HG03196 (cell line): ENCODE measurements around the gene DOK7.
"Not testable (repeated sequence)": the region's sequence is repeated elsewhere in the genome, so short reads cannot be mapped to it uniquely, and the experiment has no call there.

Experiments
- ATAC-seq: cut with Tn5 transposase; IDR thresholded peaks from one replicate; pipeline ENCODE4 v1.9.1; 2021; ENCODE audit not compliant: unreplicated experiment

DOK7 gene

GRCh38 chr4:3442460-3442958 lies 20.6 kb upstream of the DOK7 start:
- no peak for ATAC-seq

DNA sequence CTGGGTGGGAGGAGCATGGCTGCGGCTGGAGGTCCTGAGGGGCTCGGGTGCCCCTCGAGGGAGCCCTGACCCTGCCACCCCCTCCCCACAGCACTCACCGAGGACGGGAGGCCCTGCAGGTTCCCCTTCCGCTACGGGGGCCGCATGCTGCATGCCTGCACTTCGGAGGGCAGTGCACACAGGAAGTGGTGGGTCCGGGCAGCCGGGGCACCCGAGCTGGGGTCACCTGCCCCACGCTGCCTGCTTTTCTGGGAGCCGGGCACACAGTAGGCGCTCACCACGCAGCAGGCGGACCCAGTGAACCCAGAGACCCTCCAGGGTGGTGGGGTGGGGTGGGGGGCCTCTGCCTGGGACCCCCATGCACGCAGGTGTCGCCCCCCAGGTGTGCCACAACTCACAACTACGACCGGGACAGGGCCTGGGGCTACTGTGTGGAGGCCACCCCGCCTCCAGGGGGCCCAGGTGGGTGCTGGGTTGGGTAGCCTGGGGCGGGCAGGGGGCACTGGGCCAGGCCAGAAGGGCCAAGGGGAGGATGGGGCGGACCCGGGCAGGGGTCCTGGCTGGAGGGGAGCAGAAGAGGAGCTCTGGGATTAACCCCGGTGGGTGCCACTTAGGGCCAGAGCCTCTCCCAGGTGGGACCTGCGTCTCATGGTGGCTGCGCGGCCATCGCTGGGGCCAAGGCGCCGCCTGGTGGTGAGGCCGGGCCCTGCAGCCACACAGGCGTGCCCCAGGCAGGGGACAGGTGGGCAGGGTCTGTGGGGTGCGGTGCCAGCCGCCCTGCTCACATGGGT lies 20.0 kb upstream of the DOK7 start:
- ATAC-seq, result no peak

DNA sequence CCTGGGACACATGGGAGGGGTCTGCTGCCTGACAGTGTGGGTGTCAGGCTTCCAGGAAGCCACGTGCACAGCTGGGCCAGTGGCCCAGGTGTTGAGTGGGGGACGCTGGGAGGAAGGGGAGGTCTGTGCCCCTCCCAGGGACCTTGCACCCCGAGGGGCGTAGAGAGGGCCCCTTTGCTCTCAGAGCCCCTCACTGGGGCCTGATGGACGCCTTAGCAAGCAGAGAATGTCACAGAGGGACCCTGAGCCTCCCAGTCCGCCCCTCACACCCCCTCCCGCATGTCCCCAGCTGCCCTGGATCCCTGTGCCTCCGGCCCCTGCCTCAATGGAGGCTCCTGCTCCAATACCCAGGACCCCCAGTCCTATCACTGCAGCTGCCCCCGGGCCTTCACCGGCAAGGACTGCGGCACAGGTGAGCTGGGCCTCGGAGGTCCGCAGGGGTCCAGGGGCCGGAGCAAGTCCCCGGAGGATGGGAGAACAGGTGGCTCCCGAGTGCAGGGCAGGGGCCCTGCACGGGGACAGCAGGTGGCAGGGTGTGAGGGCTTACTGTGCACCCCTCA lies 19.3 kb upstream of the DOK7 start:
- no peak for ATAC-seq

DNA sequence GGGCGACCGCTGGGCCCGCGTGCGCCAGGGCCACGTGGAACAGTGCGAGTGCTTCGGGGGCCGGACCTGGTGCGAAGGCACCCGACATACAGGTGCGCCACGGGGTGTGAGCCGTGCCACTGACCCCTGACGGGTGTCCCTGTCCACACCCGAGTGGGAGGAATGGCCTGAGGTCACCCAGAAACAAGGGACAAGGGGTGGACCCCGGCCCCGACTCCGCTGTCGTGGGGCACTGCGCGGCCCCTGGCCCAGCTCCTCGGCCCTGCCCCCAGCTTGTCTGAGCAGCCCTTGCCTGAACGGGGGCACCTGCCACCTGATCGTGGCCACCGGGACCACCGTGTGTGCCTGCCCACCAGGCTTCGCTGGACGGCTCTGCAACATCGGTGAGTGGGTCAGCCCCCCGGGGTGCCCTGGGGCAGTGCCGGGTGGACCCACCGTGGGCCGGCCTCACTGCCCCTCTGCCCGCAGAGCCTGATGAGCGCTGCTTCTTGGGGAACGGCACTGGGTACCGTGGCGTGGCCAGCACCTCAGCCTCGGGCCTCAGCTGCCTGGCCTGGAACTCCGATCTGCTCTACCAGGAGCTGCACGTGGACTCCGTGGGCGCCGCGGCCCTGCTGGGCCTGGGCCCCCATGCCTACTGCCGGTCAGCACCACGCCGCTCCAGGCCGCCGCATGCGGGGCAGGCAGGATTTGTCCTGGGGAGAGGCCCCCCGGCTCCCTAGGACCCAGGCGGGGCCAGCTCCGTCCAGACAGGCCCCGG lies 18.6 kb upstream of the DOK7 start:
- ATAC-seq, result no peak

- ATAC-seq, result no peak
These were observed 17.8 kb upstream of the DOK7 start for GRCh38 chr4:3445111-3445820.

DNA sequence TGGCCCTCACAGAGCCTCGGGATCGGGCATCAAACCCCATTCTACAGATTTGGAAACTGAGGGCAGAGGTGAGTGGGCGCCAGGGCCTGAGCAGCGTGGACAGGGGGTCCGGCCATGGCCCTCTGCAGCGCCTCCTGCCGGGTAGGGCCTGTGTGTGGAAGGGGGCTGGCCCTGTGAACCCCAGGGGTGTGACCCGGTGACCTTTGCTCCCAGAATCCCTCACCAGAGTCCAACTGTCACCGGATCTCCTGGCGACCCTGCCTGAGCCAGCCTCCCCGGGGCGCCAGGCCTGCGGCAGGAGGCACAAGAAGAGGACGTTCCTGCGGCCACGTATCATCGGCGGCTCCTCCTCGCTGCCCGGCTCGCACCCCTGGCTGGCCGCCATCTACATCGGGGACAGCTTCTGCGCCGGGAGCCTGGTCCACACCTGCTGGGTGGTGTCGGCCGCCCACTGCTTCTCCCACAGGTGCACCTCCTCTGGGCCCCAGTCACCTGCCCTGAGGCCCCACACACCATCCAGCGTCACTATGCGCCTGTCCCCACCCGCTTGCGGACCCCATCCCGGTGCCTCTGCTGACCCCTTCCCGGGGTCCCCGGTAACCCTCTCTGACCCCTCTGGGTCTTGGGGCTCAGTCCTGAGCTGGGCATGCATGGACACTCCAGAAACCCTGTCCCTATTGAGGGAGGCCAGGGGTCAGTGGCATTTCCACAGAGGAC lies 17.1 kb upstream of the DOK7 start:
- no peak for ATAC-seq

DNA sequence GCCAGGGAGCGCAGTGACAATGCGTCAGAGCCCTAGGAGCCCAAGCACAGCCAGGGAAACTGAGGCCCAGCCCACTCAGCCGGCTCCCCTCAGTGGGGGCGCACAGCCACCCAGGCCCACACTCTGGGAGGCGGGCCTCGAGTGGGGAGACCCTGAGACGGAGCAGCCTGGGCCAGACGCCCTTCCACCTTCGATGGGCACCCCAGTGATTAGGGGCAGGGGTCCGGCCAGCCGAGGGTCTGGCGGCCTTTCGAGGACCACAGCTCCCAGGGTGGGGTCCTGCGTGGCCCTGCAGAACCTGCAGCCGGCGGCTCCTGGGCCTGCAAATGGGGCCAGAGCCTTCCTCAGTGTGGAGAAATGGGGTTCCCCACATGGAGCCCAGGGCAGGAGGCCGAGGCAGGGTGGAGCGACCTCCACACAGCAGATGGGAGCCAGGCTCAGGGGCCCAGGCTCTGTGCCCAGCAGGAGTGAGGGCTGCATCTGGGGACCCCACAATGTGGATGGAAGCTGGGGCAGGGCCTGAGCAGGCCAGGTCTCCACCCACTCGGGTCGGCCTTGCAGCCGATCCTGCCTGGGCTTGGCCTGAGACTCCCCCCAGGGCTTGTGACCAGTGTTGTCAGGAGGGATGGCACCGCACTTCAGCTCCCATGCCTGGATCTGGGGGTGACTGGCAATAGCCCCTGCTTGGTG lies 16.3 kb upstream of the DOK7 start:
- no peak for ATAC-seq

- ATAC-seq, result no peak
These were observed 15.4 kb upstream of the DOK7 start for GRCh38 chr4:3447431-3448395.

DNA sequence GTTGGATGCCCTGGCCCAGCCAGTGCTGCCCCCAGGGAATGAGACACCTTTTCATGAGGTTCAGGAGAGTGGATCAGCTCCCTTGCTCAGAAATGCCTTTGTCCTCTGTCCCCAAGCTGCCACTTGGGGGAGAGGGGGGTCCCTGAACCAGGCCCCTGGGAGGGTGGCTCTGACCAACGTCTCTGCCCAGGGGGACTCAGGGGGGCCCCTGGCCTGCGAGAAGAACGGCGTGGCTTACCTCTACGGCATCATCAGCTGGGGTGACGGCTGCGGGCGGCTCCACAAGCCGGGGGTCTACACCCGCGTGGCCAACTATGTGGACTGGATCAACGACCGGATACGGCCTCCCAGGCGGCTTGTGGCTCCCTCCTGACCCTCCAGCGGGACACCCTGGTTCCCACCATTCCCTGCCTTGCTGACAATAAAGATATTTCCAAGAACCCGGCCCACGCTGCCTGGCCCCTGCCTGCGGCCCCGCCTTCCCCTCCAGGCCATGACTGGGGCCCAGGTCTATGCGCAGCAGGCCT lies 14.0 kb upstream of the DOK7 start:
- ATAC-seq, result no peak

DNA sequence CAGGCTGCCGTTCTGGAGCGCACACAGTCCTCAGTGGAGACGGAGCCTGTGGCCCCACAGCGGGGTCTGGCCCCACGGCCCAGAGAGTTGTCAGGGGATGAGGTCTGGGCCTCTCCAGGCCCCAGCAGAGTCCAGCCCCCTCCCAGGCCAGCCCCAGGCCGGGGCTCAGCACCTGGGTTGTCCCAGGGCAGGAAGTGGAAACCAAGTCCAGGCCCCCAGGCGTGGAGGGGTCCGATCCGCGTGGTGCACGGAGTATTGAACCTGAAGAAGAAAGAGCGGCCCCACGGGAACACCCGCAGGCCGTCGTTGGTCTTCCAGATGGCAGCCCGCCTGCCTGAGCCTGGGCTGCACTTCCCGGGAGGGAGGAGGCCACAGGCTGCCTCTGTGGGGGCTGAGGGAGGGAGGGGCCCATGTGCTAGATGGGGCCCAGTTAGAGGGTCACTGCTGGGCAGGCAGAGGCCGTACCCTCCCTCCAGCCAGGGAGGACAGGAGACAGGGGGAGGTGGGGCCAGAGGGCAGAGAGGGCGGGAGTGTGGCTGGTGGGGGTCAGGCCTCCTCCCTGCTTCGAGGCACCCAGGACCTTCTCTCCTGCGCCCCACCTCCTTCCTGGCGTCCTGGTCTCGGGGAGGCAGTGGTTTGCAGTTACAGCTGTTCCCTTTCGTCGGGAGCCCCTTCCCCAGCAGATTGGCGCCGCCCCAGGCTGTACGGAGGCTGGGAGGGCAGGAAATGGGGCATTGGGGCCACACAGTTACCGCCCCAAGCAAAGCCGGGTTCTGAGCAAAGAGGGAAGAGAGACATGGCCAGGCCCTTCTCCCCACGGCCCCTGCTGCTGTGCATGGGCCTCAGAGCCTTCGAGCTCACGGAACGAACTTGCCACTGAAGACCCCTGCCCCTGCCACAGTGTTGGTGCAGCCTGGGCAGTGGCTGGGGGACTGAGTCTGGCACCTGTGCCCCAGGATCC lies 13.3 kb upstream of the DOK7 start:
- ATAC-seq, result no peak

DNA sequence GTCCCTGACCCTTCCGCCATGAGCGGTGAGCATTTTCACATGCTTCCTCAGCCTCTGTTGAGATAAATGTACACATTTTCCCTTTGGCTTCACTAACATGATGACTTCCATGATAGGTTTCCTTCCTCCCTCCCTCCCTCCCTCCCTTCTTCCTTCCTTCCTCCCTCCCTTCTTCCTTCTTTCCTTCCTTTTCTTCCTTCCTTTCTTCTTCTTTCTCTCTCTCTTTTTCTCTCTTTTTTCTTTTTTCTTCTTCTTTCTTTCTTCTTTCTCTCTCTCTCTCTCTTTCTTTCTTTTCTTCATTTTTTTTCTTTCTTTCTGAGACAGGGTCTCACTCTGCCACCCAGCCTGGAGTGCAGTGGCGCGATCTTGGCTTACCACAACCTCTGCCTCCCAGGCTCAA lies 12.5 kb upstream of the DOK7 start:
- ATAC-seq, result no peak

DNA sequence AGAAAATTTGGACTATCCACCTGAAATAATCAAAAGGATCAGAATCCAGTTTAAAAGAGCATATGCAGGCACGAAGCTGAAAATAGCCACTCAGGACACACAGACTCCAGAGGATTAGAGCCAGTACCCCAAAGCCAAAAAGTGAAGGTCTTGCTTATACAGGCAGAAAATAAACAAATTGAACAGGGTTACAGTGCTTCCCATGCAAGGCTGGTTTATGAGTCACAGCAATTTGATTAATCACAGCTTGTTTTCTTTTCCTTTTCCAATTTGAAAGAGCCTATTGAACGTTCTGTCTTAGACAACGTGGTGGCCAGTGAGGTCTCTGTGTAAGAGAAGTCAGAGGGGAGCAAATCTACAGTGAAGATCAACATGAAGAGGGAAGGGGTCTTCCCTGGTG lies 11.2 kb upstream of the DOK7 start:
- no peak for ATAC-seq

DNA sequence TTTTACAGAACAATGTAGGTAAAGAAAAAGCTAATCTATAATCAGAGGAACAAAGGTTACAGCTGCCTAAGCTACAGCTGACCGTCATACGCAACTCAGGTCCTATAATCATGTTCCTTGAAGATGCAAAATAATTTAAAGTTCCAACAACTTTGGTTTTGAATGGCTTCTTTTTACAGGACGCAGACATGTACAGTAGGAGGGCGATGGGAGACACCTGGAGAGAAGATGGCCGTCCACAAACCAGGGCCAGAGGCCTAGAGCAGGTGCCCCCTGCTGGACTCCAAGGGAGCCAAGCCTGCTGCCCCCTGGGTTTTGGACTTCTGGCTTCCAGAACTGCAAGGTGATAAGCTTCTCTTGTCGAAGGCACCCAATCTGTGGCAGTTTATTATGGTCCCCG lies 10.7 kb upstream of the DOK7 start:
- no peak for ATAC-seq

GRCh38 chr4:3455596-3455995 lies 7.5 kb upstream of the DOK7 start:
- not testable (repeated sequence) for ATAC-seq

GRCh38 chr4:3458371-3458770 lies 4.7 kb upstream of the DOK7 start:
- no peak for ATAC-seq

DNA sequence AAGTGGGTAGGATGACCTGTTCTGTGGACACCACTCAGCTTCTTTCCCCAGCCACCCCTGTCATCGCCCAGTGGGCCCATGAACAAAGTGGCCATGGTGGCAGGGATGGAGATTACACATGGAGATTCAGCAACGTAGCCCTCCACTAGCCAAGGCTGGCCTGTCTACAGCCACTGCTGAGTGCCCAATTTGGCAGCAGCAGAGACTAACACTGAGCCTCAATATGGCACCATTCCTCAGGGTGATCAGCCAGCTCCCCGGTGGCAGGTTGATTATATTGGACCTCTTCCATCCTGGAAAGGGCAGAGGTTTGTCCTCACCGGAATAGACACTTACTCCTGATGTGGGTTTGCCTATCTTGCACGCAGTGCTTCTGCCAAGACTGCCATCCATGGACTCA lies 4.0 kb upstream of the DOK7 start:
- ATAC-seq, result not testable (repeated sequence)

GRCh38 chr4:3460926-3461325 lies 2.2 kb upstream of the DOK7 start:
- no peak for ATAC-seq
